Measurements from ENCODE around the gene CAPG.

DNA sequence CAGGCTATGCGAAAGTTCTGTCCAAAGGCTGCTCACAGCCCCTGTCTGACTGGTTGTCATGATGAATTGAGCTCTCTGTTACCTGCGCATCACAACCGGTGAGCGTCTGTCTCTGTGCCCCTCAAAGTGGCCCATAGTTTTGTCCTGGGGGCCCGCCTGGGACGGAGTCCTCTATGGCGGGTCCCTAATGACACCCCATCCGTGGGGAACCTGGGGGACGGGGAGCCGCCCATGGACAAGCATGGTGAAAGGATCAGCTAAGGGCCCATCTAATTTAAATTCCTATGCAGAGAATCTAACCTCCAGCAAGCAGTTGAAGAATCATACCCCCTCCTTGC is 55.1 kb downstream of the CAPG start:
- TF ChIP-seq, protein P1, sequence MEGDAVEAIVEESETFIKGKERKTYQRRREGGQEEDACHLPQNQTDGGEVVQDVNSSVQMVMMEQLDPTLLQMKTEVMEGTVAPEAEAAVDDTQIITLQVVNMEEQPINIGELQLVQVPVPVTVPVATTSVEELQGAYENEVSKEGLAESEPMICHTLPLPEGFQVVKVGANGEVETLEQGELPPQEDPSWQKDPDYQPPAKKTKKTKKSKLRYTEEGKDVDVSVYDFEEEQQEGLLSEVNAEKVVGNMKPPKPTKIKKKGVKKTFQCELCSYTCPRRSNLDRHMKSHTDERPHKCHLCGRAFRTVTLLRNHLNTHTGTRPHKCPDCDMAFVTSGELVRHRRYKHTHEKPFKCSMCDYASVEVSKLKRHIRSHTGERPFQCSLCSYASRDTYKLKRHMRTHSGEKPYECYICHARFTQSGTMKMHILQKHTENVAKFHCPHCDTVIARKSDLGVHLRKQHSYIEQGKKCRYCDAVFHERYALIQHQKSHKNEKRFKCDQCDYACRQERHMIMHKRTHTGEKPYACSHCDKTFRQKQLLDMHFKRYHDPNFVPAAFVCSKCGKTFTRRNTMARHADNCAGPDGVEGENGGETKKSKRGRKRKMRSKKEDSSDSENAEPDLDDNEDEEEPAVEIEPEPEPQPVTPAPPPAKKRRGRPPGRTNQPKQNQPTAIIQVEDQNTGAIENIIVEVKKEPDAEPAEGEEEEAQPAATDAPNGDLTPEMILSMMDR (IDR thresholded peaks at IDR 0.05): no peak
- no peak for TF ChIP-seq POLR2A (IDR thresholded peaks at IDR 0.05)

Data from adrenal gland (tissue), 5 donors.